ENCODE measurements around the gene FGFR2. TPM values are rescaled to one million over a fixed set of nuclear protein-coding genes. Genes with fewer than 3 reads are reported as not detected.

FGFR2 gene
- total and polyA plus RNA-seq, 2 of the 4 experiments (the other 2 are of a cell fraction): not detected

- dilution Hi-C loops (cut with HindIII; ENCODE audit: low sequenced_read_pairs, unreplicated experiment) (no loop called here), intact Hi-C loops (cut with micrococcal nuclease) (no loop called here), in situ Hi-C loops (cut with MboI; ENCODE audit: low sequenced_read_pairs) (no loop called here)
- WGBS, 2 experiments (ENCODE audit: extremely low coverage in 2 of 2, insufficient read length in 1 of 2): 30% methylated on average over 2 of the region's 9 CpGs; no CpG with 5 or more reads in 1 of the 2 experiments
- Histone ChIP-seq H3K9ac (ENCODE audit: low read depth, low read length) (no peak overlapping the region), H2AK5ac (ENCODE audit: low read depth, low read length) (no peak overlapping the region), H3K18ac (ENCODE audit: low read depth, low read length) (no peak overlapping the region), H3K4ac (ENCODE audit: low read depth, low read length) (no peak overlapping the region), H3K9me1 (ENCODE audit: insufficient read depth, low read length) (no peaks in the 10 kb centered on the region), H2AFZ (replicated peaks; ENCODE audit: low read length, poor library complexity) (no peak overlapping the region), H4K8ac (ENCODE audit: low read depth in 2 of 2, low read length in 2 of 2) (no peak overlapping the region), H2BK20ac (ENCODE audit: low read depth, low read length) (no peak overlapping the region), H3K36me3 (ENCODE audit: control insufficient read depth, insufficient read depth, low read length) (no peaks in the 10 kb centered on the region), H4K20me1 (ENCODE audit: insufficient read depth, low read length) (no peaks in the 10 kb centered on the region), H4K5ac (ENCODE audit: low read depth, low read length) (no peak overlapping the region), H3K79me1 (ENCODE audit: low read depth in 1 of 2, low read length in 2 of 2) (no peaks in the 10 kb centered on the region), H2BK5ac (ENCODE audit: low read depth, low read length, poor library complexity, severe bottlenecking) (no peak overlapping the region), H3K14ac (replicated peaks; ENCODE audit: low read depth, low read length) (no peak overlapping the region), H3K27me3 (ENCODE audit: control insufficient read depth, insufficient read depth, low read length) (peaks cover 18% of the 10 kb centered on the region), H3K23ac (ENCODE audit: low read depth, low read length) (no peak overlapping the region), H4K91ac (ENCODE audit: insufficient read depth, low read depth, low read length) (no peak overlapping the region), H3K4me2 (ENCODE audit: low read depth, low read length) (no peak overlapping the region), H3K4me1 (ENCODE audit: control insufficient read depth, insufficient read depth, low read length) (no peaks in the 10 kb centered on the region), H2BK15ac (ENCODE audit: low read depth, low read length) (no peak overlapping the region), H3K4me3 (ENCODE audit: insufficient read depth, low read depth, low read length) (no peak overlapping the region), H3K56ac (ENCODE audit: extremely low read depth, insufficient read depth, low read length) (no peak overlapping the region), H2AK9ac (replicated peaks; ENCODE audit: low read depth, low read length, poor library complexity) (no peak overlapping the region), H3K27ac (ENCODE audit: insufficient read depth, low read length) (no peak overlapping the region), H3K9me3 (ENCODE audit: control insufficient read depth, insufficient read depth, low read length) (0 out of 2 replicates have a peak, but pooled peaks cover 5% of the 10 kb centered on the region), H2BK120ac (ENCODE audit: low read depth, low read length) (no peak overlapping the region)
- ChIA-PET CTCF (no interaction called here), POLR2A (ENCODE audit: unreplicated experiment) (no interaction called here)
- DNase-seq (no peak), ATAC-seq (ENCODE audit: low read depth) (no peak)
- BruUV-seq (replicated peaks): no TSS peak
- TF ChIP-seq POLR2A (IDR thresholded peaks at IDR 0.05; ENCODE audit: low read depth, low read length): no peak
- TF ChIP-seq NFE2L2 (IDR thresholded peaks at IDR 0.05; ENCODE audit: low read depth, low read length): no peak
- no peak for TF ChIP-seq USF2 (IDR thresholded peaks at IDR 0.05; ENCODE audit: low read depth, low read length)
- TF ChIP-seq RCOR1 (IDR thresholded peaks at IDR 0.05; ENCODE audit: insufficient replicate concordance, low read length): no peak
- TF ChIP-seq RFX5 (IDR thresholded peaks at IDR 0.05; ENCODE audit: low read depth, low read length): no peak
- TF ChIP-seq BHLHE40 (IDR thresholded peaks at IDR 0.05; ENCODE audit: low read depth, low read length): no peak
Observed at GRCh38 chr10:121600611-121601010, 2.4 kb upstream of the FGFR2 start.

All from IMR-90 (cell line).